GM18517 (cell line): ENCODE data around the gene NDUFAF2.
A peak's percentile ranks its signal among the peaks of the same experiment; 100 is the strongest.
"Not testable (repeated sequence)": the region's sequence is repeated elsewhere in the genome, so short reads cannot be mapped to it uniquely, and the experiment has no call there.

Source experiments
- ATAC-seq: cut with Tn5 transposase; IDR thresholded peaks from one replicate; pipeline ENCODE4 v1.9.1; 2021; ENCODE audit warnings: mild to moderate bottlenecking, moderate library complexity; ENCODE audit not compliant: unreplicated experiment

NDUFAF2 gene

GRCh38 chr5:61047346-61047745 is 102.3 kb downstream of the NDUFAF2 start:
- no peak for ATAC-seq

GRCh38 chr5:61048534-61048933 is 103.5 kb downstream of the NDUFAF2 start:
- ATAC-seq: no peak

- ATAC-seq: no peak
Observed at GRCh38 chr5:61050292-61050691, 105.3 kb downstream of the NDUFAF2 start.

GRCh38 chr5:61051267-61051666 is 106.3 kb downstream of the NDUFAF2 start:
- no peak for ATAC-seq

- no peak for ATAC-seq
Observed at GRCh38 chr5:61052882-61053281, 107.9 kb downstream of the NDUFAF2 start.

- ATAC-seq: no peak
Observed at GRCh38 chr5:61053937-61054336, 108.9 kb downstream of the NDUFAF2 start.

DNA sequence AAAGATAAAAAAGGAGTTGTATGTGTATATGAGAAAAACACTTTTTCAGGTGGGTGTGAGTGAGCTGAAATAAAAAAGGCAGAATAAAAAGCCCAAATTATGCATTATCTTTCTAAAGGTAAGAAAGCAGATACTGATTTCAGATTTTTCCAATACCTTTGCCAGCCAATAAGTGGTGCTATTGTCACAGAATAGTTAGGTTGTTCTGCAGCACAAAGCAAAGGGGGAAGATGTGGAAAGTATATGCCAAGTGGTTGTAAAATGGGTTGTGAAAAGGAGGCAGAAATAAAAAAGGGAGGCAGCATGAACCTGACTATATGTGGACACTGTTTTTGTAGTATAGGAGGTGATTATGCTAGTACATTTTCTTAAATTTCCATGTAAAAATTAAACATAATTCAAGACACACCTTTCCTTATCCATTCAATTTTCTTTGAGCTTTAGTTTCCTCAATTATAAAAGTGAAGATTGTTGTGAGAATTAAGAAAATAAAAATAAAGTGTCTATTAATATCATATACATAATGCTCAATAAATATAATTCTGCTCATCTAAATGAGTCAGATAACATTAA is 110.5 kb downstream of the NDUFAF2 start:
- ATAC-seq: peak; percentile 79

DNA sequence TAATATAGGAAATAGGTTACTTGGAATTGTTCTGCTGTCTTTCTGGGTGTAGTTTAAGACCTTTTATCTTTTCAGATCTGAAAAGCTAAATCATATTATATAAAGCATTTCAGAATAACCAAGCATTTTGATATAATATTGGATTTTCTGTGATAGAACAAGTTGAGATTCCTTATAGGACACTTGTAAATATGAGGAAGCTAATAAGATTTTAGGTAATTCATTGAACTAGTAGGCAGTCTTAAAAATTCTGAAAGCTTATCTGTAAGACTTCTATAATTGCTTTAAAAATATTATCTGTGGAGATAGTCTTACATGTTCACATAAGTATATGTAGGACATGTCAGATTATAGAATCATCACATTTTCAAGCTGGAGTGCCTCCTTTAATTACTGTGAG is 114.5 kb downstream of the NDUFAF2 start:
- ATAC-seq: no peak

- ATAC-seq: no peak
Observed at GRCh38 chr5:61069150-61069549, 124.1 kb downstream of the NDUFAF2 start.

DNA sequence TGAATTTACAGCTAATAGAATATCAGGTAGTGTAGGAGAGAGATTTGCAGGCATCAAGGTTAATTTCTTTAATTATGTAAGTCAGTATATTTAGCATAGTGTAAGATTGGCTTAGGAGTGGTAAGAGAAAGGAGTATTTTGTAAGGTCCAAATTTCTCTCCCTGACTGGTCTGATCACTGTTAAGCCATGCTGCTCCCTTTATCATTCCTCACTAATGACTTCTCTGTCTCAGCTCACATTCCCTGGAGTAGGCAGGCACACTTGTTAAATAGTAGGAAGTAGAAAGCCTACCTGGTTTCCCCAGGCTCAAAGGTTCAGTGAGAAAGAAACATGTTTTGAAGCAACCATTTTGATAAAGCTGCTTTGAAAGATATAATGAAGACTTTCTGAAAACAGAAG is 126.5 kb downstream of the NDUFAF2 start:
- no peak for ATAC-seq

GRCh38 chr5:61076626-61077025 is 131.6 kb downstream of the NDUFAF2 start:
- ATAC-seq: no peak

GRCh38 chr5:61081741-61082140 is 136.7 kb downstream of the NDUFAF2 start:
- no peak for ATAC-seq

GRCh38 chr5:61082516-61083280 is 137.7 kb downstream of the NDUFAF2 start:
- ATAC-seq: no peak

DNA sequence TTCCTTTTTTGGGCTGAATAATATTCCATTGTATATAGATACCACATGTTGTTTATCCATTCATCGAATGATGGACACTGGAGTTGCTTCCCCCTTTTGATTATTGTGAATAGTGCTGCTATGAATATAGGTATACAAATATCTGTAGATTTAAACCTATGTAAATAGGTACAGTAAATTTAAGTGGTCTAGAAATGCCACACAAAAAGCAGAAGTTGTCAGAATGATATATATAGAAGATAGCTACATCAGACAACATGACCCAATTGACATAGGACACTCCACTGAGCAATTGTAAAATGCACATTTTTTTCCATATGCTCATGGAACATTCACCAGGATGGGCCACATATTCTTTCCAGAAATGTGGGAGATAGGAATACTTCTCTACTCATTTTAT is 139.7 kb downstream of the NDUFAF2 start:
- ATAC-seq: no peak

DNA sequence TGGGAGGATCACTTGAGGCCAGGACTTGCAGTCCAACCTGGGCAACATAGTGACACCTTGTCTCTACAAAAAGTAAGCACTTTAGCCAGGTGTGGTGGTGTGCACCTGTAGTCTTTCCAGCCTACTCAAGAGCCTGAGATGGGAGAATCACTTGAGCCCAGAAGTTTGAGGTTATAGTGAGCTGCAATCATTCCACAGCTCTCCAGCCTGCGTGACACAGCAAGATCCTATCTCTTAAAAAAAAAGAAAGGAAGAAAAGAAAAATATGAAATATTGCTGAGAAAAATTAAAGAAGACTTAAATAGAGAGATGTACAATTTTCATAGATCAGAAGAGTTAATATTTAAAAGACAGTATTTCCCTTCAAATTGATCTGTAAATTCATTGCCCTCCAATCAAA is 140.9 kb downstream of the NDUFAF2 start:
- no peak for ATAC-seq

DNA sequence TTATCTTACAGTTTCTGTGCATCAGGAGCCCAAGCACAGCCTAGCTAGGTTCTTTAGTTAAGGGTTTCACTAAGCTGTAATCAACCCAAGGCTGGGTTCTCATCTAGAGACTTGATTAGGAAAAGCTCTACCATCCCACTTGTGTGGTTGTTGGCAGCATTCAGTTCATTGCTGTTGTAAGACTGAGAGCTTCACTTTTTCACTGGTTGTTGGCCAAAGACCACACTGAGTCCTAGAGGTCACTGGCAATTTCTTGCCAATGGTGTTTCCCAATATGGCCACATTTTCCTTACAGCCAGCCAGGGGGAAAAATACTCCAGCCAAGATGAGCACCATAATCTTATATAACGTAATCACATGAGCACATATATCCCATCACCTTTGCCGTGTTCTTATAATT is 142.9 kb downstream of the NDUFAF2 start:
- no peak for ATAC-seq

GRCh38 chr5:61089351-61089750 is 144.3 kb downstream of the NDUFAF2 start:
- ATAC-seq: no peak

DNA sequence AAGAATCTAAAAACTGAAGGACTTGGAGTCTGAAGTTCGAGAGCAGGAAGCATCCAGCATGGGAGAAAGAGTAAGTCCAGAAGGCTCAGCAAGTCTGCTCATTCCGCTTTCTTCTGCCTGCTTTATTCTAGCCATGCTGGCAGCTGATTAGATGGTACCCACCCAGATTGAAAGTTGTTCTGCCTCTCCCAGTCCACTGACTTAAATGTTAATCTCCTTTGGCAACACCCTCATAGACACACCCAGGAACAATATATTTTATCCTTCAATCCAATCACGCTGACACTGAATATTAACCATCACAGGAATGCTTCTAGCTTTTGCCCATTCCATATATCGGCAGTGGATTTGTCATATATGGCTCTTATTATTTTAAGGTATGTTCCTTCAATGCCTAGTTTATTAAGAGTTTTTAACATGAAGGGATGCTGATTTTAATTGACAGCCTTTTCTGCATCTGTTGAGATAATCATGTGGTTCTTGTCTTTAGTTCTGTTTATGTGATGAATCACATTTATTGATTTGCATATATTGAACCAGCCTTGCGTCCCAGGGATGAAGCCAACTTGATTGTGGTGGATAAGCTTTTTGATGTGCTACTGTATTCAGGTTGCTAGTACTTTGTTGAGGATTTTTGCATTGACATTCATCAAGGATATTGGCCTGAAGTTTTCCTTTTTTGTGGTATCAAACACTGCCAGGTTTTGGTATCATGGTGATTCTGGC is 148.2 kb downstream of the NDUFAF2 start:
- ATAC-seq: not testable (repeated sequence)

- ATAC-seq: no peak
Observed at GRCh38 chr5:61097465-61097864, 152.5 kb downstream of the NDUFAF2 start.

GRCh38 chr5:61098251-61098995 is 153.4 kb downstream of the NDUFAF2 start:
- ATAC-seq: no peak

DNA sequence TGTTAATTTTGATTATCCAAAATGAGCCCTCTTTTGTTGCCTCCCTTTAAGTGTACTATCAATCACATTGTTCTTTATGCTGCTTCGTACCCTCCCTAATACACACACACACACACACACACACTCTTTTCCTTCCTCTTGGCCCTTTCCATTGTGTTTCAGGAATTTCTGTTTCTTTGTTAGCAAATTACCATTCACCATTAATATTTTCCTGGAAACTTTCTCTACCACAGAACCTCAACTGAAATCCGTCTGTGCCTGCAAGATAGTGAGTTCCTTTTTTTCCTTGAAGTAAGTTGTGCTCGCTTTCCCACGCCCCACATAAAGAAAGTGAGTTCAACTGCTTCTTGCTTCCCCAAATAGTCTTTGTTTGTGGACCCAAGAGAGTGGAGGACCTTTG is 155.4 kb downstream of the NDUFAF2 start:
- ATAC-seq: no peak
